BJ (cell line): ENCODE measurements around the gene NUDT7. TPM values are rescaled to one million over a fixed set of nuclear protein-coding genes. Genes with fewer than 3 reads are reported as not detected.

Experiments
- CTCF ChIA-PET: fragments of 350-600 bp; formaldehyde crosslinking; extraction: SDS; loops from one replicate; lab custom pipeline; 2021; ENCODE audit warnings: antibody characterized with exemption, inconsistent platforms; lab: Yijun Ruan, JAX
- POLR2A ChIA-PET: fragments of 300-600 bp; sonication (Branson Sonifier 250); formaldehyde crosslinking; extraction: SDS; loops from one replicate; lab custom pipeline; 2021; ENCODE audit warnings: antibody characterized with exemption; lab: Charles Lee
- DNase-seq: peaks from one replicate; pipeline ENCODE4 v3.0.0-alpha.2; 2011; ENCODE audit warnings: low read depth
- H3K27me3 ChIP-seq: 2 replicates; pipeline ENCODE4 v1.6.0; 2011; ENCODE audit warnings: low read length; ENCODE audit not compliant: control insufficient read depth, insufficient read depth
- H3K36me3 ChIP-seq: 2 replicates; pipeline ENCODE4 v1.5.1; 2011; ENCODE audit warnings: low read length; ENCODE audit not compliant: control insufficient read depth, insufficient read depth
- H3K4me3 ChIP-seq: 2 replicates; pipeline ENCODE4 v1.5.1; 2011; ENCODE audit warnings: low read depth, mild to moderate bottlenecking, control low read depth, low read length
- polyA plus RNA-seq: library from polyadenylated mRNA; depleted of rRNA; stranded (reverse); fragments of >200 nt; gene quantifications from 2 replicates; pipeline ENCODE4 v1.2.3, GENCODE V29; 2011
- TF ChIP-seq, protein P1 (sequence below): IDR thresholded peaks from 2 replicates; pipeline ENCODE4 v1.5.1; 2011; ENCODE audit warnings: low read depth, mild to moderate bottlenecking, control low read depth, inconsistent platforms, low read length, moderate library complexity; ENCODE audit not compliant: insufficient read depth

The NUDT7 gene
- polyA plus RNA-seq, 1 experiment, result 3.9 TPM

- CTCF ChIA-PET, result no interaction called here
- Histone ChIP-seq H3K27me3 (no peaks in the 10 kb centered on the region), H3K4me3 (no peak overlapping the region), H3K36me3 (no peaks in the 10 kb centered on the region)
- DNase-seq, result no peak
- TF ChIP-seq, protein P1, sequence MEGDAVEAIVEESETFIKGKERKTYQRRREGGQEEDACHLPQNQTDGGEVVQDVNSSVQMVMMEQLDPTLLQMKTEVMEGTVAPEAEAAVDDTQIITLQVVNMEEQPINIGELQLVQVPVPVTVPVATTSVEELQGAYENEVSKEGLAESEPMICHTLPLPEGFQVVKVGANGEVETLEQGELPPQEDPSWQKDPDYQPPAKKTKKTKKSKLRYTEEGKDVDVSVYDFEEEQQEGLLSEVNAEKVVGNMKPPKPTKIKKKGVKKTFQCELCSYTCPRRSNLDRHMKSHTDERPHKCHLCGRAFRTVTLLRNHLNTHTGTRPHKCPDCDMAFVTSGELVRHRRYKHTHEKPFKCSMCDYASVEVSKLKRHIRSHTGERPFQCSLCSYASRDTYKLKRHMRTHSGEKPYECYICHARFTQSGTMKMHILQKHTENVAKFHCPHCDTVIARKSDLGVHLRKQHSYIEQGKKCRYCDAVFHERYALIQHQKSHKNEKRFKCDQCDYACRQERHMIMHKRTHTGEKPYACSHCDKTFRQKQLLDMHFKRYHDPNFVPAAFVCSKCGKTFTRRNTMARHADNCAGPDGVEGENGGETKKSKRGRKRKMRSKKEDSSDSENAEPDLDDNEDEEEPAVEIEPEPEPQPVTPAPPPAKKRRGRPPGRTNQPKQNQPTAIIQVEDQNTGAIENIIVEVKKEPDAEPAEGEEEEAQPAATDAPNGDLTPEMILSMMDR, result no peak
- POLR2A ChIA-PET, result no interaction called here
Observed at GRCh38 chr16:77700846-77701245, 21.5 kb upstream of the NUDT7 start.

DNA sequence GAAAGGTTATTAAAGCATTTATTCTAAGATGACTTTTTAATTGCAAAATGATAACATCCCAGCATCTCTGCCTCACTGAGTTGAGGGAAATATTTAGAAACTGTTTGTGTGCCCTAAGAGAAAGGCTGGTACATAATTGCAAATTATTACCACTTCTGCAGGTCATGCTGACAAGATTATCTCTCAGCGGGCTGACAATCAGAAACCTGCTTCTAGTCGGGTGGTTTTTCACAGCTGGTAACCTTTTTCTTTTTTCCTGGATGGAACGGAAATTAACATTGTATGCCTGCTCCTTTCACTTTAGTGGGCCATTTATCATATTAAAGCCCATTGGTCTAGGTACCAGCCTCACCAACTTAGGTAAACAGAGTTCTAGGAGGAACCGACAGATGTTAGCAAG, 17.0 kb upstream of the NUDT7 start:
- DNase-seq, result no peak
- POLR2A ChIA-PET, result no interaction called here
- TF ChIP-seq, protein P1, result no peak
- no peak overlapping the region for H3K4me3 ChIP-seq
- H3K27me3 ChIP-seq, result no peaks in the 10 kb centered on the region
- H3K36me3 ChIP-seq, result no peaks in the 10 kb centered on the region
- CTCF ChIA-PET, result interaction anchor here (0.7 to 1.2 kb wide), 2 partner anchors 17 to 20 kb away, joined by 3 read pairs; partner anchors contain the start of gene NUDT7

DNA sequence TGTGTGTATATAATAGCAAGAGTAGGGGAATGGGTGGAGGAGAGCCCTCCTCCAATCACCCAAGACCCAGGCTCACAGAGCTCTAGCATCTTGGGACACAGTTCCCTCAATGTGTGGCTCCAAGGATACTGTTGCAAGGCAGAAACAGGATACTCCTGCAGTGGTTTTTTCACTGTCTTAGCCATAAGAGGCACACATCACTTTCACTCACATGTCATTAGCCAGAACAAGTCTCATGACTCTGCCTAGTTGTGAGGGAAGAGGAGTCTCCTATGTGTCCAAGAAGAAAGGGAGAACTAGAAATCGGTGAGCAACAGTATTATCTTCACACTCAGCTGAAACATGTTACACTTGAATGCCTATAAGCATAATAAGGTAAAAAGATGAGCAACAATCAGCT, 11.1 kb upstream of the NUDT7 start:
- Histone ChIP-seq H3K27me3 (no peaks in the 10 kb centered on the region), H3K4me3 (no peak overlapping the region), H3K36me3 (no peaks in the 10 kb centered on the region)
- DNase-seq, result no peak
- CTCF ChIA-PET, result no interaction called here
- POLR2A ChIA-PET, result no interaction called here
- TF ChIP-seq, protein P1, result no peak

DNA sequence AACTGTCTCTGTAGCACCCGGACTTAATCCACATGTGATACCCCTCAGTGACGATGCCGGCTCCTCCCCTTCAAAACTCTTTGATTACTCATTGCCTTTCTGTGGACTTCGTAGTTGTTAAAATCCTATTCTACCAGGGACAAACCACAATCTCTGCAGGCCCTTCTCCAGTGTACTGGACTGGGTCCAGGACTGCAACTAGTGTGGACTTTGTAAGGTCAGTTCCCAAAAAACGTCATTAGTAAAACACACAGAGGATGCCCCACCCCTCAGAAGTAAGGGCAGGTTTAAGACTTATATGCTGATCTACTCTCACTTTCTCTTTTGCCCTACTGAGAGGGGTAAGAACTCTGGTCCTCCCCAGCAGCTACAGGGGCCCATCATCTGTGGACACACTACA, 10.5 kb upstream of the NUDT7 start:
- ChIA-PET POLR2A (no interaction called here), CTCF (no interaction called here)
- no peak for DNase-seq
- Histone ChIP-seq H3K27me3 (no peaks in the 10 kb centered on the region), H3K36me3 (no peaks in the 10 kb centered on the region), H3K4me3 (no peak overlapping the region)
- TF ChIP-seq, protein P1, result no peak

GRCh38 chr16:77715145-77715544, 7.2 kb upstream of the NUDT7 start:
- no peak overlapping the region for H3K4me3 ChIP-seq
- no peaks in the 10 kb centered on the region for H3K27me3 ChIP-seq
- POLR2A ChIA-PET, result no interaction called here
- H3K36me3 ChIP-seq, result no peaks in the 10 kb centered on the region
- DNase-seq, result no peak
- CTCF ChIA-PET, result no interaction called here
- TF ChIP-seq, protein P1, result no peak
